ENCODE data around the gene ZNF281. TPM values are rescaled to one million over a fixed set of nuclear protein-coding genes. Genes with fewer than 3 reads are reported as not detected.

The ZNF281 gene
- total and polyA plus RNA-seq, 2 of the 4 experiments (the other 2 are of a cell fraction): 7.0 to 37.5 TPM

DNA sequence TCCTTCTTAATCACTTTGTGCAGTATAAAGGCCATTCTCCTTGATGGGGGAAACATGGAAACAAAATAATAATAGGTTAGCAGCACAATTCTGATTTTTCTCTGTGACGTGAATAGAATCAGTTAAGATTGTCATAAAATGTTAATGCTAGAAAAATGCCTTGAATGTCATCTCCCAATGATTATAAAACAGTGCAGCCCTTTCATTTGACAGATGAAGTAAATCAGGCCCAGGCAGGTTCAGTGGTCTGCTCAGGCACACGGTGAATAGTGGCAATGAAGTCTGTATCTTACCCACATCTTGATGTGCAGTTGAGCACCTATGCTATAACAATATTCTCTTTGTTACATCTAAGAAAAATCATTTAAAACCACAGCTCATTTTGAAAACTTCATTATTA is 32.2 kb upstream of the ZNF281 start:
- no peak overlapping the region for H4K8ac ChIP-seq (ENCODE audit: low read depth in 2 of 2, low read length in 2 of 2)
- POLR2A ChIA-PET (ENCODE audit: unreplicated experiment): no interaction called here

More for the DNA sequence above, 32.2 kb upstream of the ZNF281 start:
- Histone ChIP-seq H3K36me3 (ENCODE audit: control insufficient read depth, insufficient read depth, low read length) (no peaks in the 10 kb centered on the region), H3K27me3 (ENCODE audit: control insufficient read depth, insufficient read depth, low read length) (no peaks in the 10 kb centered on the region), H3K9ac (ENCODE audit: low read depth, low read length) (no peak overlapping the region), H3K23ac (ENCODE audit: low read depth, low read length) (no peak overlapping the region), H4K91ac (ENCODE audit: insufficient read depth, low read depth, low read length) (no peak overlapping the region), H2BK20ac (ENCODE audit: low read depth, low read length) (no peak overlapping the region), H2BK120ac (ENCODE audit: low read depth, low read length) (no peak overlapping the region), H2BK5ac (ENCODE audit: low read depth, low read length, poor library complexity, severe bottlenecking) (no peak overlapping the region), H2AK5ac (ENCODE audit: low read depth, low read length) (peak overlapping the region; percentile 43; the same call in 1 of the 2 replicates), H3K79me1 (ENCODE audit: low read depth in 1 of 2, low read length in 2 of 2) (no peaks in the 10 kb centered on the region), H3K4me2 (ENCODE audit: low read depth, low read length) (no peak overlapping the region), H3K4me1 (ENCODE audit: control insufficient read depth, insufficient read depth, low read length) (peaks cover 4% of the 10 kb centered on the region), H3K9me3 (ENCODE audit: control insufficient read depth, insufficient read depth, low read length) (no peaks in the 10 kb centered on the region; the same call in 1 of the 2 replicates), H3K56ac (ENCODE audit: extremely low read depth, insufficient read depth, low read length) (no peak overlapping the region), H3K9me1 (ENCODE audit: insufficient read depth, low read length) (no peaks in the 10 kb centered on the region), H2AK9ac (replicated peaks; ENCODE audit: low read depth, low read length, poor library complexity) (no peak overlapping the region), H3K4me3 (ENCODE audit: insufficient read depth, low read depth, low read length) (no peak overlapping the region), H4K20me1 (ENCODE audit: insufficient read depth, low read length) (no peaks in the 10 kb centered on the region), H2BK15ac (ENCODE audit: low read depth, low read length) (no peak overlapping the region), H3K27ac (ENCODE audit: insufficient read depth, low read length) (no peak overlapping the region), H3K14ac (replicated peaks; ENCODE audit: low read depth, low read length) (no peak overlapping the region; the same call in 1 of the 2 replicates), H3K18ac (ENCODE audit: low read depth, low read length) (no peak overlapping the region), H3K4ac (ENCODE audit: low read depth, low read length) (no peak overlapping the region), H4K5ac (ENCODE audit: low read depth, low read length) (no peak overlapping the region), H2AFZ (replicated peaks; ENCODE audit: low read length, poor library complexity) (no peak overlapping the region)
- no TSS peak for BruUV-seq (replicated peaks)
- no peak for TF ChIP-seq RFX5 (IDR thresholded peaks at IDR 0.05; ENCODE audit: low read depth, low read length)
- no peak for TF ChIP-seq MAFK (IDR thresholded peaks at IDR 0.05; ENCODE audit: low read depth, low read length)
- no peak for TF ChIP-seq SMC3 (IDR thresholded peaks at IDR 0.05; ENCODE audit: low read depth, low read length)
- CTCF ChIA-PET: interaction anchor here (1.0 kb wide), 1 partner anchor 33 kb away, joined by 3 read pairs; no protein-coding TSS in a partner anchor
- no CpG with 5 or more reads among the region's 2 CpGs for WGBS, 2 experiments (ENCODE audit: extremely low coverage in 2 of 2, insufficient read length in 1 of 2)
- dilution Hi-C loops (cut with HindIII; ENCODE audit: low sequenced_read_pairs, unreplicated experiment) (no loop called here), in situ Hi-C loops (cut with MboI; ENCODE audit: low sequenced_read_pairs) (no loop called here), intact Hi-C loops (cut with micrococcal nuclease) (no loop called here)
- ATAC-seq (ENCODE audit: low read depth) (no peak), DNase-seq (no peak)
